Mesodermal cell (in vitro differentiated cells): ENCODE results near the gene REXO5.

ENCODE experiments used
- H3K27ac ChIP-seq: 2 replicates; pipeline ENCODE4 v1.7.0; 2013; ENCODE audit warnings: mild to moderate bottlenecking, low read depth, low read length, moderate library complexity; ENCODE audit not compliant: severe bottlenecking
- H3K36me3 ChIP-seq: 2 replicates; pipeline ENCODE4 v1.7.1; 2013; ENCODE audit warnings: mild to moderate bottlenecking, low read length, moderate library complexity; ENCODE audit not compliant: control insufficient read depth, insufficient read depth
- H3K4me1 ChIP-seq: one replicate; pipeline ENCODE4 v1.7.1; 2013; ENCODE audit warnings: mild to moderate bottlenecking, low read length; ENCODE audit not compliant: insufficient read depth, control insufficient read depth, poor library complexity, severe bottlenecking
- H3K4me3 ChIP-seq: 2 replicates; pipeline ENCODE4 v1.7.0; 2013; ENCODE audit warnings: low read length, control low read depth, mild to moderate bottlenecking; ENCODE audit not compliant: insufficient read depth, poor library complexity, severe bottlenecking; ENCODE audit errors: extremely low read depth
- H3K9me3 ChIP-seq: 2 replicates; pipeline ENCODE4 v1.7.1; 2013; ENCODE audit warnings: mild to moderate bottlenecking, low read length, moderate library complexity; ENCODE audit not compliant: control insufficient read depth
- WGBS, 2 experiments: methylation state at CpG; one replicate each; pipeline ENCODE4 v1.1.5; 2013; ENCODE audit warnings: missing lambda C conversion rate in 2 of 2; ENCODE audit not compliant: insufficient coverage in 2 of 2; 5-methylcytosine and 5-hydroxymethylcytosine counted together

Gene REXO5

GRCh38 chr16:20847550-20847949 lies 41.2 kb downstream of the REXO5 start:
- Histone ChIP-seq H3K4me3 (no peak overlapping the region), H3K9me3 (no peaks in the 10 kb centered on the region), H3K27ac (no peak overlapping the region), H3K36me3 (peaks cover 5% of the 10 kb centered on the region), H3K4me1 (peaks cover 9% of the 10 kb centered on the region)
- WGBS, 2 experiments, result no CpG with 5 or more reads among the region's 2 CpGs

DNA sequence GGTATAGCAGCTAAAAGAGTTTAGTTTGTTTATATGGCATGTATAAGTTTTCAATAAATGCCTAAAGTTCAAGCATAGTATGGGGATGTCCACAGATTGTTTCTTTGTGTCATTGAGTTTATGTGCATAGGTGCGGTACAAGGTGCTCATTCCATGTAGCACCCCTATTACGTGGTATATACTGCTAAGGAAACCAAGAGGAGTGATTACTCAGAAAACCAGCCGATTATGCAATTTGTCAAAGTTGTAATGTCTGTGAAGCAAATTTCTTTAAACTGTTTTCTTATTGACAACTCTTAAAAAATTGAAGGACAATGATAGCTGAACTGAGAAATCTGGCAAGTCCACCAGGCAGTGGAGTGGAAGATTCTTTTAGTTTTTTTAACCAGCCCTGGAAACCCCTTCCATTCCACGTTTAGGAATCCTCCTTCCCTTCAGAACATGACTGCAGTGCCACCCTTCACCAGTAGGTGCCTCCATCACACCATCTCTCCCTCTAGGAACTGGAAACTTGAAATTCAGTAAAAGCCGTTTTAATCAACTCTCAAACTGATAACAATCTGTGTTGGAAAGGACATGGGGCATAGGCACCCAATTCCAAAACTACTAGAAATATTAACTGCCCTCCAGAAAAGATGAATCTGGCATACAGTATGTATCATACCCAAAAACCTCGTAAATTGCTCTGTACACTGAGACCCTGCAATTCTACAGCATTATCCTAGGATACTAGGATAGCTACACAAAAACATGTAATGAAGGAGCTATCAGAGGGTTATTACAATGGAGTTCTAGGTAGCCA lies 43.5 kb downstream of the REXO5 start:
- H3K4me1 ChIP-seq, result peaks cover 23% of the 10 kb centered on the region
- peaks cover 9% of the 10 kb centered on the region for H3K36me3 ChIP-seq
- 51 to 83% methylated on average over 3 to 4 of the region's 6 CpGs for WGBS, 2 experiments
- H3K27ac ChIP-seq, result no peak overlapping the region
- H3K9me3 ChIP-seq, result no peaks in the 10 kb centered on the region
- H3K4me3 ChIP-seq, result no peak overlapping the region

- Histone ChIP-seq H3K9me3 (no peaks in the 10 kb centered on the region), H3K4me1 (peaks cover 23% of the 10 kb centered on the region), H3K27ac (no peak overlapping the region), H3K36me3 (peaks cover 17% of the 10 kb centered on the region), H3K4me3 (no peak overlapping the region)
- WGBS, 2 experiments, result 89 to 96% methylated on average over 2 of the region's 3 CpGs
Observed at GRCh38 chr16:20850981-20851380, 44.7 kb downstream of the REXO5 start.

DNA sequence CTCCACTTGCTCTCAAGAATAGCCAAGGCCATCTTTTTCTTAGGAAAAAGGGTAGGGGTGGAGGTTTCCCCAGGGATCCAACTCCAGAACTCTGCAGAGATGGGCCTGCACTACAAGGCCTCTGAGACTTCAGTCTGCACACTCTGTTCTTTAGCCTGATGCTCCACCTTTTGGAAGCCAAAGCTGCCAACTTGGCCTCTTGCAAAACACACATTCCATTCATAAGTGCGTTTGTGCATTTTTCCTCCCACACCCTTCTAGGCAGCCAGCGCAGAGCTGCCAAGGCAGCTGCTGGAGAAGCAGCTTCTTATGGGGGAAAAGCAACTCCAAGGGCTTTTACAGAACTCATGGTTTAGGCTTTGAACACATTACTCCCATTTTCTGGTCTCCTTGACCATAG lies 45.3 kb downstream of the REXO5 start:
- WGBS, 2 experiments, result 100% methylated on average over 1 of the region's 2 CpGs; no CpG with 5 or more reads in 1 of the 2 experiments
- Histone ChIP-seq H3K36me3 (peaks cover 19% of the 10 kb centered on the region), H3K4me3 (no peak overlapping the region), H3K27ac (no peak overlapping the region), H3K4me1 (peaks cover 23% of the 10 kb centered on the region), H3K9me3 (no peaks in the 10 kb centered on the region)

DNA sequence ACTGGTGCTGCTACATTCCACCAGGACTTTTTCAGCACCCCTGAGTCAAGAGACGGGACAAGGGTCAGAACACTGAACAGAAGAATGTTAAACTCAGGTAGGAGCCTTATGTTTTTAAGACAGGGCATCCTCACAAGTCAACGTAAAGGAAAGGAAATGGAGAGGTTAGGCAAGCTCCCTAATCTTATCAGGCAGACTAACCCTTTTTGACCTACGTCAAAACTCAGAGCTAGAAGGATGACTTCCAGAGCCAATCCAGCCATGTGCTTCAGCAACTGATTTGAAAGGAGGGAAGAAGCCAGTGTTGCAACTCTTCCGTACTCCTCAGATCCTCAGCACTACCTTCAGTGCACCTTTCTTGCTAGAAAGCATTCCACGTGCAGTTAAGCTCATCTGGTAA lies 46.8 kb downstream of the REXO5 start:
- H3K36me3 ChIP-seq, result peaks cover 24% of the 10 kb centered on the region
- 79 to 90% methylated on average over 2 to 3 of the region's 5 CpGs for WGBS, 2 experiments
- no peak overlapping the region for H3K4me3 ChIP-seq
- no peaks in the 10 kb centered on the region for H3K9me3 ChIP-seq
- no peak overlapping the region for H3K27ac ChIP-seq
- H3K4me1 ChIP-seq, result peaks cover 23% of the 10 kb centered on the region

DNA sequence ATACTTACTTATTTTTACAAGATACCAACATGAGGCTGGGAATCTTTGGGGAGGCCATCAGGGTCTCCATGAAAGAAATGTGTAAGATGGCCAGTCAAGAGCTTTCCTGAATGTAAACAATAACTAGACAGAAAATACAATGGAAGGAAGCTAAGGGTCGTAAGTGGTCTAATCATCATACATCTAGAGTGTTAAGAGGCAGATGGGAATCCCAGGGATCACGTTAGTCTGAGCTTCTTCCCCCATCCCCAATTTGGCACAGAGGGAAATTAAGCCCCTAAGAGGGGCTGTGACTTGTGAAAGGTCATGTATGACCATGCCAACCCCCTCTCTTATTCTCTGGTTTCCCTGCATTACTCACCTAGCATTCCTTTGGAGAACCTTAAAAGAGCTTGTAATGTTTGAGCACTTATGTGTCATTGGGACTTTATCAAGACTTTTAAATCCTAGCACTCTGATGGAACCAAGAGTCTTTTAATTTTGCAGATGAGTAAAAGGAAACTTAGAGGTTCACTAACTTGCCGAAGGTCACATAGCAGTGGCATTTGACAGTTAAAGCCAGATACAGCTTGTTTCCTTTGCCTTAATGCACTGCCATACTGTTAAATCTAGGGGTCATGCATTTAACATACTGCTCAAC lies 47.8 kb downstream of the REXO5 start:
- peaks cover 23% of the 10 kb centered on the region for H3K4me1 ChIP-seq
- H3K9me3 ChIP-seq, result no peaks in the 10 kb centered on the region
- WGBS, 2 experiments, result 84 to 100% methylated on average over 1 to 2 of the region's 3 CpGs
- peaks cover 26% of the 10 kb centered on the region for H3K36me3 ChIP-seq
- H3K27ac ChIP-seq, result no peak overlapping the region
- no peak overlapping the region for H3K4me3 ChIP-seq

DNA sequence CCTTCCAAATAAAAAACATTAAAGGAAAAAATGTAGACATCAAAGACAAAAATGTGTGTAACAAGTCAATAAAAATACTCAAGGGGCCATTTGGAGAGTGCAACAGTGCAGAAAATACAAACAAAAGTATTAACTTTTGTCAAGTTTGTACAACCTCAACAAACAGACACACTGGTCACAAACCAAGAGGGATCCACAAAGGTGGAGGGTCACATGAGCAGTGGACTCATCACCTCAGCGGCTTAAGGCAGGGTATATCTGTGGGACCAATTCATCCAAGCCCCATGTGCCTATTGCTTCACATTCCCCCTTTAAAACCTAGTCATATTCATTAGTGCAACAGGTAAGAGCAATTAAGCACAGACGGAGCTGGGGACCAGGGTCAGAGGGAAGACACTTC lies 48.6 kb downstream of the REXO5 start:
- Histone ChIP-seq H3K36me3 (peaks cover 35% of the 10 kb centered on the region), H3K9me3 (no peaks in the 10 kb centered on the region), H3K27ac (no peak overlapping the region), H3K4me3 (no peak overlapping the region), H3K4me1 (peaks cover 23% of the 10 kb centered on the region)
- 91 to 100% methylated on average over 1 of the region's 2 CpGs for WGBS, 2 experiments

DNA sequence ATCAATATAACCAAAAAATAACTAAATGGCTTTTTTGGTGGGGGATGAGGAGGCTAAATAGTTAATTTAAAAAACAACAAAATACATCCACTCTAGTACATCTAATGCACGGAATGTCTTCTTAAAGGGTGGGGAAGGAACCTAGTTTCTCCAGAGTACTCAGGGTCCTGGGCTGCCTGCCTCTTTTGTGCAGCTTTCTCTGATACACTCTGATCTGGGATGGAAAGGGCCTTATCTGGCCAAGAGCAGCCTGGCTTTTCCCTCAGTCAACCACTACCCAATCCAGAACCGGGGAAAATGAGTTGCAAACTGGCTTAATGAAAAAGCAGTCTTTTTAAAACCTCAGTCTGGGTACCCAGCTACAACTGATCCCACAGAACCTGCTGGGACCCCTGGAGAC lies 51.0 kb downstream of the REXO5 start:
- no CpG with 5 or more reads among the region's 2 CpGs for WGBS, 2 experiments
- Histone ChIP-seq H3K4me1 (peaks cover 21% of the 10 kb centered on the region), H3K36me3 (peaks cover 58% of the 10 kb centered on the region), H3K27ac (no peak overlapping the region), H3K9me3 (no peaks in the 10 kb centered on the region), H3K4me3 (no peak overlapping the region)

DNA sequence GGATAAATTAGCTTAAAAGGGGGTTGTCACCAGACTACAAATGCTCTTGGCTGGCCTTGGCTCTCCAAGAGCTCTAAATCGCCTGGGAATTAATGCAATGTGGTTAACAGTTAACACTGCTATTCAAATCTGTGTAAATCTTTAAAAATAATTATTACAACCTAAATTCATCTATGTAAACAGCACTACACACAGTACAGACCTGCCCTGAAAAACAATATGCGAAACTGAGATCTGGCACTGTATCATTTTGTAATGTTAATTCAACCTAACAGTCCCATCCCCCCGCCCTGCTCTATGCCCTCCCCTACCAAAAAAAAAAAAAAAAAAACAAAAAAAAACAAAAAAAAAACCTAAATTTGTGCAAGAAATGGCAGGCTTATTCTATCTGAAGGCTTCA lies 52.9 kb downstream of the REXO5 start:
- Histone ChIP-seq H3K4me1 (peaks cover 14% of the 10 kb centered on the region), H3K4me3 (no peak overlapping the region), H3K36me3 (peaks cover 62% of the 10 kb centered on the region), H3K27ac (no peak overlapping the region), H3K9me3 (no peaks in the 10 kb centered on the region)
- WGBS, 2 experiments, result 100% methylated on average over 1 of the region's 3 CpGs; no CpG with 5 or more reads in 1 of the 2 experiments

DNA sequence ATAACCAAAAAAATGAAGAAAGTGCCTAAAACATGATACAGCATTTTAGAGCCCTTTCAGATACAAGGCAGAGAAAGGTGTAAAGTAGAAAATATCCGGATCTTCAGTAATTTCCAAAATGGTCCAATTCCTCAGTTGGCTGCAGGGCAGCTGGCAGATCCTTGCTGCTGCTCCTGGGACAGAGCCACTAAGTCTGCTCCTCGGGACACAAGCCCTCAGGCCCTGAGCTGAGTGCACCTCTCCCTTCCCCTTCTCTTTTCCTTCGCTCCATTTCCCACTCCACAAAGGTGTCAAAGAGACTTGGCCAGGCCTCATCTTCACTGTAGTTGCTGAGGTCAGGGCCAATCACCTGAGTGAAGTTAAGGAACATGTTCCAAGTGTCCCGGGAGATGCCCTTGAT lies 53.4 kb downstream of the REXO5 start:
- Histone ChIP-seq H3K36me3 (peaks cover 62% of the 10 kb centered on the region), H3K27ac (no peak overlapping the region), H3K9me3 (no peaks in the 10 kb centered on the region), H3K4me1 (peaks cover 14% of the 10 kb centered on the region), H3K4me3 (no peak overlapping the region)
- 85 to 90% methylated on average over 2 to 4 of the region's 4 CpGs for WGBS, 2 experiments

- H3K4me3 ChIP-seq, result no peak overlapping the region
- H3K27ac ChIP-seq, result no peak overlapping the region
- peaks cover 57% of the 10 kb centered on the region for H3K36me3 ChIP-seq
- no peaks in the 10 kb centered on the region for H3K9me3 ChIP-seq
- H3K4me1 ChIP-seq, result peaks cover 18% of the 10 kb centered on the region
- 83 to 93% methylated on average over 1 to 4 of the region's 4 CpGs for WGBS, 2 experiments
Observed at GRCh38 chr16:20860361-20860760, 54.0 kb downstream of the REXO5 start.
